Skin of body (tissue), 2 donors: ENCODE data around the gene LRIT1. TPM values are rescaled to one million over a fixed set of nuclear protein-coding genes. Genes with fewer than 3 reads are reported as not detected.

Source experiments
- DNase-seq: peaks from one replicate; lab custom pipeline; 2025; lab: John Stamatoyannopoulos, UW
- total RNA-seq: library from RNA; depleted of rRNA; stranded (reverse); fragments of >200 nt; gene quantifications from one replicate; pipeline ENCODE4 v1.2.3, GENCODE V29; 2014

Gene LRIT1
- total RNA-seq, 1 donor from 2014 or later = not detected

DNA sequence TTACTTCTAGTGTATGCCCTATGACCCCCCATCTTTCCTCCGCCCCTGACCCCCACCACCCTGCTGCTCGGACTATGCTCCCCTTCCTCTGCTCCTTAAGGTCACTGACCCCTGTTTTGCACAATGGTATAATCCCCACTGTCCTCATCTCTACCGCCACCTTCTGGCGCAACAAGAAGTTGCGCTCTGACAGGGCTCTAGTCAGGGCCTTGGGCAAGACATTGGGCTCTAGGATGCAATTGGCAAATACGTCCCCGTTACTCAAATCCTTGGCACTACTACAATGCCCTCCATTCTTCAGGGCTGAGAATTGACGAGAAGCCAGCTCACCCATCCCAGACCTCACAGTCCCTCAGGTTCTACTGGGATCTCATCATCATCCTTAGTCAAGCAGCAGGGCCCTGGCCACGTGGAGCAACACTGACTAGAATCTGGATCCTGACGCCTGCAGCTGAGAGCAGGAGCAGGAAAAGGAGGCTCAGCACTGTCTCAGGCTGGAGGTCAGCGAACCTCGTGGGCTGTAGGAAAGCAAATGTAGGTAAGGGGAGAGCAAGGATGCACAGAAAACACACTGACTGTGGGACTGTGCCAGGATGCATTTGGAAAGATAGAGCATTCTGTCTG, 26.6 kb downstream of the LRIT1 start:
- DNase-seq = no peak

DNA sequence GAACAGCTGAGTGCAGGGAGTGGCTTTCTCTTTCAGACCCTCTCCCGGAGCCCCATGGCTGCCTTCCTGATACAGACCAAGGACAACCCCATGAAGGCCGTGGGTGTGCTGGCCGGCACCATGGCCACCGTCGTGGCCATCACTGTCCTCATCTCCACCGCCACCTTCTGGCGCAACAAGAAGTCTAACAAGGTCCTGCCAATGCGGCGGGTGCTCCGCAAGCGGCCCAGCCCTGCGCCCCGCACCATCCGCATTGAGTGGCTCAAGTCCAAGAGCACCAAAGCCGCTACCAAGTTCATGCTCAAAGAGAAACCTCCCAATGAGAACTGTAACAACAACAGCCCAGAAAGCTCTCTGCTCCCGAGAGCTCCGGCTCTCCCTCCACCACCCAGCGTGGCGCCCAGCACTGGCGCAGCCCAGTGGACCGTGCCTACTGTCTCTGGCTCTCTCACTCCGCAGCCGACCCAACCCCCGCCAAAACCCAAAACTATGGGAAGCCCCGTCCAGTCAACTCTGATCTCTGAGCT, 27.2 kb downstream of the LRIT1 start:
- no peak for DNase-seq

DNA sequence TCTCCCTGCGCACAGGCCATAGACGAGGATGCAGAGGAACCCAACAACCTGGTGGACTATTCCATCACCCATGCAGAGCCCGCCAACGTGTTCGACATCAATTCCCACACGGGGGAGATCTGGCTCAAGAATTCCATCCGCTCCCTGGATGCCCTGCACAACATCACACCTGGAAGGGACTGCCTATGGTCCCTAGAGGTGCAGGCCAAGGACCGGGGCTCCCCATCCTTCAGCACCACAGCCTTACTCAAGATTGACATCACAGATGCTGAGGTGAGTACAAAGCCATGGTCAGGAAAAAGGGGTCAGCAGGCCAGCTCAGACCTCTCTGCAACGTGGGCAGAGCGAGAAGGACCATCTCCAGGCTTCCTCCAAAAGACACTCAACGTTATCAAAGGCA, 28.3 kb downstream of the LRIT1 start:
- DNase-seq = no peak

DNA sequence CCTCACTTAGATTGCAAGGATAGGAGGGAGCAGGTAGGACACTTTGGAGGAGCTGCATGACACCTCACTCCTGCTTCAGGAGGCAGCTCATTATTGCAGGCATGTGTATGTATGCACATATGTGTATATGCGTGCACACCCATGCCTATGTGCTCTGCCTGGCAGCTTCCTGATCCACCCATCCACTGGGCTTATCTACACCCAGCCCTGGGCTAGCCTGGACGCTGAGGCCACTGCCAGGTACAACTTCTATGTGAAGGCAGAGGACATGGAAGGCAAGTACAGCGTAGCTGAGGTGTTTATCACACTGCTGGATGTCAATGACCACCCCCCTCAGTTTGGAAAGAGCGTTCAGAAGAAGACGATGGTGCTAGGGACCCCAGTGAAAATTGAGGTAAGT, 29.3 kb downstream of the LRIT1 start:
- DNase-seq = no peak

DNA sequence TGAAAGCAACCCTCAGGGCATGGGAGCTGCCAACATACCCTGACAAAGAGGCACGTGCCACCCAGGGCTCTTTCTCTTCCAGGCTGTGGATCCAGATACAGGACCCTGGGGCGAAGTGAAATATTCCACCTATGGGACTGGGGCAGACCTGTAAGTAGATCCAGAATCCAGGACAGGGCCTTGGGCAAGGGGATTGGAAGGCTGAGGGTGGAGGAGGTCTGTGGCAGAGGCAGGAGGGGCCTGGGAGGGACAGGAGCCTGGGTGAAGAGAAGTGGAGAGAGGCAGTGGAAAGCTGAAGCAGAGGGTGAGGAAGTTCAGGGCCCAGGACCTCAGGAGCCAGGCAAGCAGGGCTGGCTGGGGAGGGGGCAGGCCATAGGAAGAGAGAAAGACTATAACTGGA, 29.8 kb downstream of the LRIT1 start:
- DNase-seq = no peak

DNA sequence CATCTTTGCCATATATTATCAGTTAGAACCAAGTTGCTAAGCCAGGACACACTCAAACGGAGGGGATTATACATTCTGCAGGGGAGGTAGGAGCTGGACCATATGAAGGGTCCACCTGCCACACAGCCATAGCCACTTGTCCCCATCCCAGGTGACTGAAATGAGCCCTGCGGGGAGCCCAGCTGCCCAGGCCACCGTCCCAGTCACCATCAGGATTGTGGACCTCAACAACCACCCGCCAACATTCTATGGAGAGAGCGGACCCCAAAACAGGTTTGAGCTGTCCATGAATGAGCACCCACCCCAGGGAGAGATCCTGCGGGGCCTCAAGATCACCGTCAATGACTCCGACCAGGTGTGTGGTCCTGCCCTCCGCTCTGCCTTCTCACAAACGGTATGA, 33.3 kb downstream of the LRIT1 start:
- no peak for DNase-seq

DNA sequence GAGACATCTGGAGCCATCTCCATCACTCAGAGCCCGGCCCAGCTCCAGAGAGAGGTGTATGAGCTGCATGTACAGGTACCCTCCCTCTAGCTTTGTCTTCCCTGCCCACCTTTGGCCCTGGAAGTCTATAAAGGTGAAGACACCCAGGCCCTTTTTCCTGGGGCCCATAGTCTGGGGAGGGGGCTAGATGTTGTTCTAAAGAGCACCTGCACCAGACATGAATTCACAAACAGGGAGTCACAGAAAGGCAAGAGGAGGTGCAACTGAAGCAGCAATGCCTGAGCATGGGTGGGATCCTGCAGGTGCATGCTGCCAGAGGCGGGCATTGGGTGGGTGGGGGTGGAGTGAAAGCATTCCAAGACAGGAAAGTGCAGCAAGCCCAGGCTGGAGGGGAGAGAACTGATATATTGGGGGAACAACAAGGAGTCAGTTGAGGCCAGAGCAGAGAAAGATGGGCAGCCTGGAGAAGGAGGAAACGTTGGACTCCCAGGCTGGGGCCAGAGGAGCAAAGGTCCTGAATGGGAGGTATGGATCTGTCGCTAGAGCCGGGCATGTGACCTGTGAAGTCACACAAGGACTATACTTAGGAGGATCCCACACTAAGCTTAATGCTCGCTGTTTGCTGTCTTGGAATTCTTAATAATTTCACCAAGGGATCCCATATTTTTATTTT, 35.4 kb downstream of the LRIT1 start:
- DNase-seq = no peak

DNA sequence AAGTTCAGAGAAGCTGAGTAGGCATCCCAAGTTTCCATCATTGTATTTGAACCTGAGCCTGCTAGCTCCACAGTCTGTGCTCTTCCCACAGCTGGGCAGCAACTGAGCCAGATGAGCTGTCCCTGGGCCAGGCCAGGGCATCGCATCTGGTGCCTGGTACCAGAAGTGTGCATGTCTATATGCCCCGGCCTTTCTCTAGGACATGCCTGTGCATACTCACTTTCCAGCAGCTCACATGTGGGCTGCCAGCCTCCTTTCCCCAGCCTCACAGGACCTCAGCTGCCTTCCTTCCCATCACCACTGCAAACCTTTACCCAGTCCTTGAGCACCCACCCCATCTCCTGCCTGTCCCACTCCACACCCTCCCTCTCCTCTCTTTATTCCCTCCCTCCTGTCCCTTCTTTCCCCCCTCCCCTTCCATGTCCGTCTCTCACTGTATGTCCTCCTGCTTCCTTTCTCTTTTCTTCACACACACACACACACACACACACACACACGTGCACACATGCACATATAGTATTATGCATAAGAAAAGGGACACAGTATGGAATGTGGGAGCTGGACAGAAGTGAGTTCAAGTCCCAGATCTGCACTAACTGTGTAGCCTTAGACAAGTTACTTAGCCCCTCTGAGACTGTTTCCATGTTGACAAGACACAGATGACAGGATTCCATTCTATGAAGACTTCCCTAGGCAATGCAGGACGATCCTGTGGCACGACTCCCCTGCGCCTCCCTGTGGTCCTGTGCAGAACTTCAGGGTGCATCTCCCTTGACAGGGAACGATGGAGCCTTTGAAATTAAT, 36.1 kb downstream of the LRIT1 start:
- DNase-seq = no peak

DNA sequence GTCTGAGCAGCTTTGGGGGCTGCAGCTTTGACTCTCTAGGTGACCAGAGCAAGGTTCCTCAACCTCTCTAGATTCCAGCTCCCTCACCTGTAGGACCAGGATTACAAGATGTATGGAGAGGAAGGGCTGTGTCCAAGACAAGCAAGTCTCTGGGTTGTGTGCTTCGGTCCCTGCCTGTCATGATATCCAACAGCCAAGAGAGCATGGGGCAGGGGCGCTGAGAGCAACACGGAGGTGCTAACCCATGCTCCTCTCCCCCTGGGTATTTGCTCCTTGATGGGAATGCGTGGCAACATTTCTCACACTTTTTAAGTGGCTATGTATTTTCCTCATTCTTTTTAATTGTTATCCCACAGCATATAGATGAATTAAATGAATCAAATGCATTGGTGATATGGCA, 36.7 kb downstream of the LRIT1 start:
- DNase-seq = no peak

DNA sequence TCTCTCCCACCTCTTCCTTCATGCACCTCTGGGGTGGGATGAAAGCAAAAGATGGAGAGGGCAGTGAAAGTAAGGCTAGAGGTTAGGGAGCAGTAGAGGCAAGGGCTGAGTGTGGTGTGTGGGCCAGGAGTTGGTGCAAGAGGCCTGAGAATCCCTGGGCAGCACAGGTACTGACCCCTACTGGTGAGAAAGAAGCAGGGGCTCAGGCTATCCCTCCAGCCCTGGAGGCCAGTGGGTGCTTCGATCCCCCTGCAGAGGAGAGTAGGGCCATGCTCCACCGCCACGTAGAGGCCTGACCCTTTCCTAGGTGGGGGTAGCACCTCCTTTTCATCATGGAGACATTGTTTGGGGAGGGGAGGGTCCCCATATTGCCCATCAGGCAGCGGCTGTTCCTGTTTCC, 37.2 kb downstream of the LRIT1 start:
- DNase-seq = no peak

DNA sequence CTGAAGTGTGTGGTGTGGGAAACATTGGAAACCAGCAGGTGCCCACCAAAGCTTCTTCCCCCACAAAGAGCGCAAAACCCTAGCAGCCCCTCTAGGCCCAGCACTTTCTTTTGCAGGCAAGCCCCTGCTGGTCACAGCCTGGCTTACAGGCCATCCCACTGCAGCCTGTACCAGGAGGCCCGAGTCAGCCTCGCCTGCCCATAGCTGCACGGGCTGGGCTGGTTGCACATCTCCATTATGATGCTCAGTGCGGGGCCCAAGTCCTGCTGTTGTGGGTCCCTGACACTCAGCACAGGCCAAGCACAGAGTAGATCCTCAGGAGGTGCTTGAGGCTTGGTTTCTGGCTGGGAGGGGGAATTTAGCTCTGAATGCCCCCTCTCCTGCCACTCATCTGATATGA, 39.0 kb downstream of the LRIT1 start:
- DNase-seq = no peak

DNA sequence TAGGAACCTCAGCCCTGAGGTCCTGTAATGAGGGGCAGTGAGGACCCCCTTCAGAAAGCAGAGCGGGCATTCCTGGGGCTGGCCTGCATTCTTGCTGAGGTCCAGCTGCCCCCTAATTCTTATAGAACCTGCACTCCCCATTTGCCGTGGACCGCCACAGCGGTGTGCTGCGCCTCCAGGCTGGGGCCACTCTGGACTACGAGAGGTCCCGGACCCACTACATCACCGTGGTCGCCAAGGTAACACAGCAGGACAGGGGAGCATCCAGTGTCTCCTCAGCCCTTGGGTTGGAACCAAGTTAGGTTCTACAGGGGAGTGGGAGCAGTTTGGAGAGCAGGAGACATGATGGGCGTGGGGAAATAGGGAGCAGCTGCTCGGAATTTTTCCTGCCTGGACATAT, 39.7 kb downstream of the LRIT1 start:
- DNase-seq = no peak

DNA sequence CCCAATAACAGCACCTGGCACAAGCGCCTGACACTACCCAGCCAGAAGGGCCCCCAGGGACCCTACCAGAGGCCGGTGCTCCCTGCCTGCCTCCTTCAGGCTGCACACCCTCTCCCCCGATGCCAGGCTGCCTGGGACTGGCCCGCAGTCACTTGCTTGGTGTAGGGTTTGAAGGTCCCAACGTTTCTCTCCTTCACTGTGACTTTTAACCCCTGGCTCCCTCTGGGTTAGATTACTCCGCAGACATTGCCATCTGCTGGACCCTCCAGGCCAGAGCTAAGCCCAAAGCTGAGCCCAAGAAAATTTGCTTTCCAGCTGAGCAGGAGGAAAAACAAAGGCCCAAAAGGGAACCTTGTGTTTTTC, 40.1 kb downstream of the LRIT1 start:
- no peak for DNase-seq

DNA sequence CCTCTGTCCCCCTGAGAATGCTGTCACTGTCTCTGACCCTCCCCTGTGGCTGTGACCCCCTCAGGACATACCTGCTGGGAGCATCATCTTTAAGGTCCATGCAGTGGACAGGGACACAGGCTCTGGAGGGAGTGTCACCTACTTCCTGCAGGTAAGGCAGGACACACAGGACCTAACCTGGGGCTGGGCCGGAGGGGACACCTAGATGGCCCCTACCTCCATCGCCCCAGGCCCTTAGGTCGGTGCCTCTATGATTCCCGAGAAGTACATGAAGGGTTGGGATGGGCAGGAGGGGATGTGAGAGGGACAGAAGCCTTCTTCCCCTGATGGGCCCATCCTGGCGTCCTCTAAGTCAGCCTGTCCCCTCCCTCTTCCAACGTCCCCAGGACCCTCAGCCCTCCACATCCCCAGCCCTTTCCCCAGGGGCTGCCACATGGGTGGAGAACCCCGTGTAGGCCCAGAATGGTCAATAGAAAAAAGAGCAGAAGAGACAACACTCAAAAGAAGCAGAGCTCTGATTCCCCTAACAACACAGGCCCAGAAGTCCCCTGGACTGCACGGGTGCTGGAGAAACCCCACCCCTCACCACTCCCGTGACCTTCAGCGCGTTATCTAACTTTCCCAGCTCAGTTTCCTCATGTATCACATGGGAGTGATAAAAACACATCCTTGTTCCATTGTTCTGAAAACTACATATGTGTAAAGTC, 40.7 kb downstream of the LRIT1 start:
- DNase-seq = no peak

DNA sequence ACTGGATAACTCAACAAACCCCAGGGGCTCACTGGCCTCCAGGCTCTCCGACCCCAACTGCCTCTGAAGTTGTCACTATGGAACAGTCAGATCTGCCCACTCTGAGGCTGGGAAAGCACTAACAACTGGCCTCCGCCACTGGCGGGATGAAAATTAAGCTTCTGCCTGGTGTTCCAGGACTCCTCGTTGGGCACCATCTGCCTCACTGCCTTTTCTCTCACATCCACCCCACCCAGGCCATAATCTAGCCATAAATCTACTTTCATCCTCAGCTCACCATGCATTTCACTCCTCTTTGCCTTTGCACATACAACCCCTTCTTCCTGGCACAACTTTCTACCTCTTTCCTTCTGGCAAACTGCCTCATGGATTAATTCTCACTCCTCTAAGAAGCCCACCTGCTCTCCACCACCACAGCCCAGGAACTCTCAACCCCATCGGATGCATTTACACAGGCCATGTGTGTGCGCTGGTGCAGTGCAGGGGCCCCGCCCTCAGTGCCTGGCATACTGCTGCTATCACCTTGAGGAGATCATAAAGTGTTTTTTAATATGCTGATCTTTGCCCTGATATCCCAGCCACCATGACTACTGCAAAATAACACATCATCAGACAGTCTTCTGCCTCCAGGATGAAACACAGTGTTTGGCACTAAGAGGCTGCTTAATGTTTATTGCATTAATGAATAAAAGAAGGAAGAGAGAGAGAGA, 43.0 kb downstream of the LRIT1 start:
- DNase-seq = no peak

DNA sequence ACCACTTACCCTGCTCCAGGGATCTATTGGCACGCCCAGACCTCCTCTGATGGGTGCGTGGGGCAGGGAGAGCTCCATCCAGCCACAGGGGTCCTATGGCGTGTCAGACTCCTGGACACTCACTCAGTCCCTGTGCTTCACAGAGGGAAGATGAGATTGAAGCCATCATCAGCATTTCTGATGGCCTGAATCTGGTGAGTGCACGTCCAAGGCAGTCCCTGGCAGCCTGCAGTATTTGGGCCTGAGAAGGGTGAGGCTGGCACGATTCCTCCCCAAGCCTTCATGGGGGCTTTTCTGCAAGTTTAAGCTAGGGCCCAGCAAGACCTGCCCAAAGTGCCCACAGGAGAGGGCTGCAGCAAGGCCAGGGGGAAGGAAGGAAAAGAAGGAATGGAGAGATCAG, 43.7 kb downstream of the LRIT1 start:
- DNase-seq = no peak

DNA sequence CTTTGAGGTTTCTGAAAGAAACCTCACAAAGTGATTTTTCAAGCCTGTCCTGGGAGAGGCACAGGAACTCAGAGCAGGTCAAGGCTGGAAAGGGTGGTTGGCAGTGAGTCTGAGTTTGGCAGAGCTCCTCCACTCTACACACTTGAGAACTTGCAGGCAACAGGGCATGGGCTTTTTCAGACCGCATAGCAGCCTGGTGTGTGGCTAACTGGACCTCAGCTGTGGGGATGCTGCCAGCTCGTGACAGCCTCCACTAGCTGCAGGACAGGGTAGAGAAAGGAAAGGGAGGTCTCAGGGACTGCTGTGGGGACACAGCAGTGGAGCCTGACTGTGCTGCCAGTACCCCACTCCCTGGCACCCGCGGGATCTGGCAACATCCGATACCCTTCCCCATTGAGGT, 44.4 kb downstream of the LRIT1 start:
- no peak for DNase-seq

DNA sequence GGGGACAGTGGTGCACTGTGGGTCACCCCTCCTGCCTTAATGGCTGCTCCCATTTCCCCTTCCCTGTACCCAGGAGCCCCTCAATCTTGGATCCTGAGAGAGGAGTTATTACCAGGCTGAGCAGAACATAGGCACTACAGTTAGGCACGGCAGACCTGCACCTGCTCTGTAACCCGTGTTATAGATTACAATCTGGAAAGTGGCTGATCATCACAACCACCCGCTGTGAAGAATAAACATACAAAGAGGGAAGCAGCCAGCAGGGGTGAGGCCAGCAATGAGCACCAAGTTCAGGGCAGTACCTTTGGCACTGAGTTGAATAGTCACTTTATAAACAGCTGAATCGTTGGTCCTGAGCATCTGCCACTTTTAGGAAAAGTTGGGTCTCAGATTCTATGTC, 45.3 kb downstream of the LRIT1 start:
- no peak for DNase-seq

DNA sequence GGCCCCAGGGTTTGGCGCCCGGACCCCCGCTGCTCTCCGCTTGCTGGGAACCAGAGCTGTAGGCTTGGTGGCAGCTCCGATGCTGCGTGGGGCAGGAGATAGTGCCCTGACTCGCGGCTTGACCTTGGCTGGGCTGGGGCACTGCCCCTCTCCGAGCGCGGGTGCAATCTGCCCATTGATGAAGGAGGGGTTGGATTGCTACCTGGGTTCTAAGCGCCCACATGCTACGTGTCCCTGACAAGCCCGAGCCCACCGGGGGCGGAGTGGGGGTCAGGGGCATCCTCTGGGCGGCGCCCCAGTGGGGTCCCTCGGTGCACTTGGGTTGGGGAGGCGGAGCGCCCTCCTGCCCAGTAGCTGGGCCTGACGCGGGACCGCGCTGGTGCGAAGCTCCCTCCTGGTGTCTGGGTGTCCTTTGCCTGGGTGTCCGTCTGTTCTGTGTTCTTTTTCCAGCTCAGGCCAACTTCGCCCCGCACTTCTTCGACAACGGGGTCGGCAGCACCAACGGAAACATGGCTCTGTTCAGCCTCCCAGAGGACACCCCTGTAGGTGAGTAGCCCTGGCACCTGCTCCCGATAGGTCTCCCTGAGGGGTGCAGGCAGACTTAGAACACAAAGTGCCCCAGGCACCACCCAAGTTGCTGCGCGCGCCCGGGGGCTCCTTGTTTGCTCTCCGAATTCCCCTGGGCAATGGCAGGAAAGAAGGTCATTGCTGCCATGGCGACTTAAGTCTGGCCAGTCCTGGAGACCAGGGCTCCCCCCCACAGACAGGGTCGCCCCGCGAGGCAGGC, 46.1 kb downstream of the LRIT1 start:
- no peak for DNase-seq

DNA sequence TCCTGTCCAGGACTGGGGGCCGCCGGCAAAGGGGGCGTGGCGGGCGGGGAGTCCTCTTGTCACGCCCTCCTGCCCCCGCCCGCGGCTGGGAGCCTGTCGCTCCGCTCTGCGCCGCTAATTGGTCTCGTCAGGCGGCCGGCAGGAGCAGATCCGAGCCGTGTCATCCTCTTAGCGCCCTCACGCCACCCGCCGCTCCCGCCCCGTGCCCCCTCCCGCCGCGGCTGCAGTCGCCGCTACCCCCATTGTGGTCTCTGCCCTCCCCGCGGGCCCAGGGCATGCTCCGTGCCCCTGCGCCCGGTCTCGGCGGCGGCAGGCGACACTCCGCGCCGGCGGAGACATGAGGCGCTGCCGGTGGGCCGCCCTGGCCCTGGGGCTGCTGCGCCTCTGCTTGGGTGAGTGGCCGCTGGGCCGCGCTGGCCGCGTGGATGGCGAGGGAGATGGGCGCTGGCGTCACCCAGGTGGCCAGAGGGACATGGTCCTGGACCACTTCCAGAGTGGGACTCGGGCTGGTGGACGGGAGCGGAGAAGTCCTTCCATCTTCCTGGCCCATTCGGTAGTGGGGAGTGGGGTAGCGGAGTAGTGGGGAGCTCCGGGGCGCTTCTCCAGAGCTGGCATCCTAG, 46.8 kb downstream of the LRIT1 start, which contains the start of gene CDHR1:
Gene CDHR1, plus strand, starts transcription at position 114 of the 620 bp plus-strand sequence. Its CDS starts 224 bp downstream, at position 338.
- no peak for DNase-seq
